Left forelimb (tissue), 1 donor: ENCODE results near the gene TRPM2.

Experiments used
- DNase-seq: peaks from one replicate; pipeline ENCODE4 v3.0.0-alpha.2; 2018; ENCODE audit warnings: low spot score

TRPM2 gene

DNA sequence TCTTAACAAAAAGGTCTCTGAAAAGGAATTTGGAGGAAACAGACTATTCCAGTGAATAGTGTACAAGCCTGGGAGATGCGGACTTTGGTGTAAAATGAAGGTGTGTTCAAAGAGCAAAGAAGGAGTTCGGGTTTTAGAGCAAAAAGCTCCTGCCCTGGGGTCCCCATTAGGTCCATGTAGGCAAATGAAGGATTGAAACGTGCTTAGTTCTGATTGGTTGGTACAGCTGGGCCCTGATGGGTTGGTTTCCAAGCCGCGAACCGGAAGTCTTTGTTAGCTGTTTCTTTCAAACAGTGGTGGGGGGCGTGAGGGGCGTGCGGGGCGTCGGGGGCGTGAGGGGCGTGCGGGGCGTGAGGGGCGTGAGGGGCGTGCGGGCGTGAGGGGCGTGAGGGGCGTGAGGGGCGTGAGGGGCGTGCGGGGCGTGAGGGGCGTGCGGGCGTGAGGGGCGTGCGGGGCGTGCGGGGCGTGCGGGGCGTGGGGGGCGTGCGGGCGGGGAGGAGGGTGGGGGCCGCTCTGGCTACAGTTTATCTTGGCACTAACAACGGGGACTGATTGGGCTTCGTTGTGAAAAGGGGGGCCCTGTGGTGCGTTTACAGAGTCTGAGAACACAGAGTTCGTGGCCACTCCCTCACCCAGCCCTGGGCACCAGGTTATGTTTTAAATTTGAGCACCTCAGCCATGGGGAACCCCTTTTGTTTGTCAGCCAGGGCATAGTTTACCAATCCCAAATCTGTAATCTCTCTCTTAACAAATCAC, 131.3 kb downstream of the TRPM2 start:
- no peak for DNase-seq

DNA sequence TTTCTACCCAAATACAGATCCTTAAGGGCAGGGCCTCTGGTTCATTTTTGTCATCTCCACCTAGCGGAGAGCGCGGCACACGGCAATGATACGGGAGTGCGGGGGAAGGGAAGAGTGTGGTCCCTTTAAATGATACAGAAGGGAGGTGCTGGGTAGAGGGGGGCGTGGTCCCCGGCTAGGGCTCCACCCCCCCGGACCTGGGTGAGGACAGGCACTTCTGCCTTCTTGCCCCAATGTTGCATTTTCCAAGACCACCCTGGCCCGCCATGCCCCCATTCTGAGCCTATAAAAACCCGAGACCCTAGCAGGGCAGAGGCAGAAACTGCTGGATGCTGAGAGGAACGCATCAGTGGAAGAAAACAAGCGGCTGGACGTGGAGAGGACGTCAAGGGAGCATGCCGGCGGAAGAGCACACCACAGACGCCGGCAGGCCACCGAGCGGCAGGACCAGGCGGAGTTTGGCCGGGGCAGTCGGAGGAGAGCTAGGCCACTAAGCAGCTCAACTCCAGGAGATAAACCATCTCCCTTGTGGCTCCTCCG, 131.9 kb downstream of the TRPM2 start:
- no peak for DNase-seq

- DNase-seq: no peak
These were observed 132.4 kb downstream of the TRPM2 start for GRCh38 chr21:44485796-44486195.

GRCh38 chr21:44486302-44486701, 132.9 kb downstream of the TRPM2 start:
- DNase-seq: no peak

DNA sequence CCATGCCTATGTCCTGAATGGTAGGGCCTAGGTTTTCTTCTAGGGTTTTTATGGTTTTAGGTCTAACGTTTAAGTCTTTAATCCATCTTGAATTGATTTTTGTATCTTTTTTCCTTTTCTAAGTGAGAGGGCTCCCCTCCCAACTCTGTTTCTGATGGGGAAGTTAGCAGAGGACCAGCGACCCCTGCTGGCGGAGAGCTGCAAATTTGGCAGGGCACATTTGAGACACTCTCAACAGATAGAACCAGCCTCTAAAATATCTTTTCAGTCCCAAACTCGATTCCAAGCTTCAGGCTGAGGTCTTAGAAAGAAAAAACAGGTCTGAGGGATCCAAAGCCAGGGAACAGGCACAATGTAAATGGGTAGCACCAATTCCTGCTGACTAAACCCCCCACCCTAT, 134.4 kb downstream of the TRPM2 start:
- no peak for DNase-seq

- no peak for DNase-seq
These were observed 136.5 kb downstream of the TRPM2 start for GRCh38 chr21:44489962-44490361.

- no peak for DNase-seq
These were observed 137.0 kb downstream of the TRPM2 start for GRCh38 chr21:44490405-44490804.

DNA sequence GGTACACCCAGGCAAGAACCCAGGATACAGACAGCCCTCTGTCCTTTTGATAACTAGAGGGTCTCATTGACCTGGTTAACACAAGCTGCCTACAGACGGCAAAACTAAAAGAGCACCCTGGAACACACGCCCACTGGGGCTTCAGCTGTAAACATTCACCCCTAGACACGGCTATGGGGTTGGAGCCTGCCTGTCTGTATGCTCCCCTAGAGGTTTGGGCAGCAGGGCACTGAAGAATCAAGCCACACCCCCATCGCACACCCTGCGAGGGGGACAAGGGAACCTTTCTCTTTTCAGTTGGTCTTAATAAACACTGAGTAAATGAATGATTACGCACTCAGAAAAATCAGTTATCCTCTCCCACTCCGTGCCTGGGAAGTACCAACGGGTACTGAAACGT, 137.4 kb downstream of the TRPM2 start:
- DNase-seq: no peak
